Measurements from ENCODE around the gene FUCA2.
"Not testable (repeated sequence)": the region's sequence is repeated elsewhere in the genome, so short reads cannot be mapped to it uniquely, and the experiment has no call there.

The FUCA2 gene

GRCh38 chr6:143535189-143535614 lies 23.7 kb upstream of the FUCA2 start:
- DNase-seq = no peak

GRCh38 chr6:143531720-143532499 lies 20.4 kb upstream of the FUCA2 start:
- DNase-seq = no peak

GRCh38 chr6:143529095-143529494 lies 17.6 kb upstream of the FUCA2 start:
- no peak for DNase-seq

- peak; percentile 84 to 88 for DNase-seq
Measured at GRCh38 chr6:143528164-143528811, 16.8 kb upstream of the FUCA2 start.

GRCh38 chr6:143527677-143528076 lies 16.2 kb upstream of the FUCA2 start:
- DNase-seq = no peak

- peak; percentile 85 to 87 for DNase-seq
Measured at GRCh38 chr6:143525356-143525755, 13.8 kb upstream of the FUCA2 start.

GRCh38 chr6:143522039-143522600 lies 10.6 kb upstream of the FUCA2 start:
- DNase-seq = peak in 1 of 2 experiments; percentile 3

GRCh38 chr6:143517447-143517773 lies 5.9 kb upstream of the FUCA2 start:
- no peak for DNase-seq

- peak; percentile 78 to 84 for DNase-seq
Measured at GRCh38 chr6:143516690-143517446, 5.3 kb upstream of the FUCA2 start.

- no peak for DNase-seq
Measured at GRCh38 chr6:143515766-143516355, 4.3 kb upstream of the FUCA2 start.

- DNase-seq = no peak
Measured at GRCh38 chr6:143515061-143515760, 3.7 kb upstream of the FUCA2 start.

GRCh38 chr6:143513410-143513809 lies 1.9 kb upstream of the FUCA2 start:
- DNase-seq = peak; percentile 58 to 61

- not testable (repeated sequence) for DNase-seq
Measured at GRCh38 chr6:143510326-143510725, 1.2 kb downstream of the FUCA2 start.

- no peak for DNase-seq
Measured at GRCh38 chr6:143507358-143508145, 4.0 kb downstream of the FUCA2 start.

- no peak for DNase-seq
Measured at GRCh38 chr6:143506620-143507019, 4.9 kb downstream of the FUCA2 start.

- no peak for DNase-seq
Measured at GRCh38 chr6:143506199-143506598, 5.3 kb downstream of the FUCA2 start.

- no peak for DNase-seq
Measured at GRCh38 chr6:143505537-143505936, 6.0 kb downstream of the FUCA2 start.

- DNase-seq = no peak
Measured at GRCh38 chr6:143505111-143505510, 6.4 kb downstream of the FUCA2 start.

GRCh38 chr6:143504369-143504768 lies 7.2 kb downstream of the FUCA2 start:
- DNase-seq = no peak

GRCh38 chr6:143501851-143502250 lies 9.7 kb downstream of the FUCA2 start:
- DNase-seq = no peak

GRCh38 chr6:143498428-143498827 lies 13.1 kb downstream of the FUCA2 start:
- DNase-seq = no peak

- no peak for DNase-seq
Measured at GRCh38 chr6:143496974-143497373, 14.5 kb downstream of the FUCA2 start.

Data from AML-193 (cell line).